HepG2 (cell line): ENCODE data around the gene BPIFB2. TPM values are rescaled to one million over a fixed set of nuclear protein-coding genes. Genes with fewer than 3 reads are reported as not detected.

Experiments
- ATAD3A ChIP-seq: sonication (generic); formaldehyde crosslinking; IDR thresholded peaks from 2 replicates; pipeline ENCODE4 v1.4.0; 2020; ENCODE audit warnings: missing genetic modification reagents
- ELF1 ChIP-seq: sonication (generic); formaldehyde crosslinking; IDR thresholded peaks from 2 replicates; pipeline ENCODE4 v1.4.0; 2020; ENCODE audit warnings: missing genetic modification reagents
- FOSL2 ChIP-seq: sonication (generic); formaldehyde crosslinking; IDR thresholded peaks from 2 replicates; pipeline ENCODE4 v1.4.0; 2020; ENCODE audit warnings: missing genetic modification reagents
- GATAD2A ChIP-seq: IDR thresholded peaks from 2 replicates; pipeline ENCODE4 v1.6.1; 2016
- HNRNPLL ChIP-seq: fragments of 200-400 bp; formaldehyde crosslinking; IDR thresholded peaks from 2 replicates; pipeline ENCODE4 v1.6.1; 2017; ENCODE audit warnings: mild to moderate bottlenecking, low read depth, low read length; ENCODE audit not compliant: poor library complexity, severe bottlenecking
- MBD4 ChIP-seq: IDR thresholded peaks from 2 replicates; pipeline ENCODE4 v1.6.1; 2012; ENCODE audit warnings: low read length, inconsistent platforms, borderline replicate concordance
- NCOA5 ChIP-seq: sonication (generic); formaldehyde crosslinking; IDR thresholded peaks from 2 replicates; pipeline ENCODE4 v1.4.0; 2020; ENCODE audit warnings: missing genetic modification reagents
- NFE2 ChIP-seq: sonication (generic); formaldehyde crosslinking; IDR thresholded peaks from 2 replicates; pipeline ENCODE4 v1.4.0; 2020; ENCODE audit warnings: missing genetic modification reagents
- NR2F1 ChIP-seq, 2 experiments: fragments of 450-650 bp in 1 of 2; formaldehyde crosslinking in 1 of 2; IDR thresholded peaks; 2 replicates each; pipeline versions ENCODE4 v1.5.0 to v1.6.1; 2016 to 2020; ENCODE audit warnings: mild to moderate bottlenecking in 1 of 2, missing compliant biosample characterization in 1 of 2, missing genetic modification reagents in 1 of 2, moderate library complexity in 1 of 2
- SAFB2 ChIP-seq: sonication (generic); formaldehyde crosslinking; IDR thresholded peaks from 2 replicates; pipeline ENCODE4 v1.5.1; 2020; ENCODE audit warnings: missing genetic modification reagents, low read depth, mild to moderate bottlenecking, borderline replicate concordance
- WIZ ChIP-seq: sonication (generic); formaldehyde crosslinking; IDR thresholded peaks from 2 replicates; pipeline ENCODE4 v1.5.1; 2020; ENCODE audit warnings: mild to moderate bottlenecking, missing genetic modification reagents
- ZNF761 ChIP-seq: sonication (generic); formaldehyde crosslinking; conservative IDR thresholded peaks from 2 replicates; pipeline ENCODE4 v1.4.0; 2020; ENCODE audit warnings: mild to moderate bottlenecking, missing genetic modification reagents
- polyA plus RNA-seq, 8 experiments: library from polyadenylated mRNA; depleted of rRNA in 3 of 8; stranded (reverse) in 7 of 8; unstranded in 1 of 8; fragments of >200 nt; fragmentation: Illumina TruSeq in 4 of 8; extraction: Trizol in 4 of 8; gene quantifications; 2 replicates each; pipeline versions ENCODE4 v1.2.1 to v1.2.3, GENCODE V29; 2011 to 2016; ENCODE audit warnings: low read depth in 4 of 8, missing spikeins in 1 of 8, mixed read lengths in 1 of 8; ENCODE audit not compliant: insufficient read depth in 1 of 8
- total RNA-seq, 5 experiments: library from RNA; depleted of rRNA; stranded (reverse); fragments of >200 nt; fragmentation: Illumina TruSeq; extraction: Trizol; gene quantifications; 2 replicates each; pipeline ENCODE4 v1.2.3, GENCODE V29; 2016; ENCODE audit warnings: low read depth in 1 of 5
- TF ChIP-seq, protein P1 (sequence below): sonication (generic); formaldehyde crosslinking; IDR thresholded peaks from 2 replicates; pipeline ENCODE4 v1.5.0; 2020; ENCODE audit warnings: mild to moderate bottlenecking, missing genetic modification reagents, borderline replicate concordance
- TF ChIP-seq, protein P2 (sequence below): IDR thresholded peaks from 2 replicates; pipeline ENCODE4 v1.6.1; 2016
- TF ChIP-seq, protein P3 (sequence below): sonication (generic); formaldehyde crosslinking; IDR thresholded peaks from 2 replicates; pipeline ENCODE4 v1.9.0; 2022; ENCODE audit warnings: missing genetic modification reagents, mild to moderate bottlenecking, borderline replicate concordance
- TF ChIP-seq, protein P4 (sequence below): IDR thresholded peaks from 2 replicates; pipeline ENCODE4 v1.6.1; 2016; ENCODE audit warnings: missing compliant biosample characterization, missing genetic modification reagents, borderline replicate concordance

Gene BPIFB2
- total and polyA plus RNA-seq, 2 of the 13 experiments (the other 11 are each of a cell fraction or from before 2014, with no cell fraction given) = 54.5 to 902 TPM

DNA sequence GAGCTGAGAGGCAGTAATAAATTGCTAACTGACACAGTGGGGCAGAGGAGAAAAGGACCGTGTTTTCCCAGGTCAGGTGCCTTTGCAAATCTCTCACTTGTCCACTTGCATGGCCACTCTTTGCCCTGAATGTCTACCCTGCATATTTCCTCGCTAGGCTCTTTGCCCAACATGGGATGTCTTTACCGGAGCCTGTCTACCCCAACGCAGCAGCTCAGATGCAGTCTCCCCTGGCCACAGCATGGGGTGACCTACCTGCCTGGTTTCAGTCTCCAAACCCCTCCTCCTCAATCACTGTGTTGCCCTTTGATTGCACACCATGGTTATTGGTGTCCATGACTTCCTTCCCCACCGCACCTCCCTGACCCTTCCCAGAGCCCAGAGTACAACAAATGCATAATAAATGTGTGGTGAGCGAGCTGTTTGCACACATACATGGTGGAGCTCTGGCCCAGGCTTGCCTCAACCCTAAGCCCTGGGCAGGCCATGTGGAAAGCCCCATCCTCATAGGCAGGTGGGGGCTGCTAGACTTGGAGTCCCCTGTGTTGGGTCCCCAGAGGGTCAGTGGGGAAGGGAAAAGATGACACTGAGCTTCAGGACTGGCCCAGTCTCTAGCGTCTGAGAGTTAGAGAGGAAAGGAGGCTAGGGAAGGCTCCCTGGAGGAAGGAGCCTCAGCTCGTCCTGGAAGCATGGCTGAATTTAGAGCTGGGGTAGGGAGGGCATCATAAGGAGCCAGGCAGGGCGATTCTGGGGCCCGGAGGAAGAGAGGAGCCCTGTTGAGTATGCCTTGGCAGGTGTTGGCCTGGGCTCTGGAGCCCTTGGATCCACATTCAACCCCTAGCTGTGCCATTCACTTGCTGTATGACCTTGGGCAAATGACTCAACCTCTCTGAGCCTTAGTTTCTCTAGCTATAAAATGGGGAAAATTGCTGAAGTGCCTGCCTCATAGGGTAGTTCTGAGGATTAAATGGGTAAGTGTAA is 19.6 kb downstream of the BPIFB2 start (continued):
- TF ChIP-seq, protein P1, sequence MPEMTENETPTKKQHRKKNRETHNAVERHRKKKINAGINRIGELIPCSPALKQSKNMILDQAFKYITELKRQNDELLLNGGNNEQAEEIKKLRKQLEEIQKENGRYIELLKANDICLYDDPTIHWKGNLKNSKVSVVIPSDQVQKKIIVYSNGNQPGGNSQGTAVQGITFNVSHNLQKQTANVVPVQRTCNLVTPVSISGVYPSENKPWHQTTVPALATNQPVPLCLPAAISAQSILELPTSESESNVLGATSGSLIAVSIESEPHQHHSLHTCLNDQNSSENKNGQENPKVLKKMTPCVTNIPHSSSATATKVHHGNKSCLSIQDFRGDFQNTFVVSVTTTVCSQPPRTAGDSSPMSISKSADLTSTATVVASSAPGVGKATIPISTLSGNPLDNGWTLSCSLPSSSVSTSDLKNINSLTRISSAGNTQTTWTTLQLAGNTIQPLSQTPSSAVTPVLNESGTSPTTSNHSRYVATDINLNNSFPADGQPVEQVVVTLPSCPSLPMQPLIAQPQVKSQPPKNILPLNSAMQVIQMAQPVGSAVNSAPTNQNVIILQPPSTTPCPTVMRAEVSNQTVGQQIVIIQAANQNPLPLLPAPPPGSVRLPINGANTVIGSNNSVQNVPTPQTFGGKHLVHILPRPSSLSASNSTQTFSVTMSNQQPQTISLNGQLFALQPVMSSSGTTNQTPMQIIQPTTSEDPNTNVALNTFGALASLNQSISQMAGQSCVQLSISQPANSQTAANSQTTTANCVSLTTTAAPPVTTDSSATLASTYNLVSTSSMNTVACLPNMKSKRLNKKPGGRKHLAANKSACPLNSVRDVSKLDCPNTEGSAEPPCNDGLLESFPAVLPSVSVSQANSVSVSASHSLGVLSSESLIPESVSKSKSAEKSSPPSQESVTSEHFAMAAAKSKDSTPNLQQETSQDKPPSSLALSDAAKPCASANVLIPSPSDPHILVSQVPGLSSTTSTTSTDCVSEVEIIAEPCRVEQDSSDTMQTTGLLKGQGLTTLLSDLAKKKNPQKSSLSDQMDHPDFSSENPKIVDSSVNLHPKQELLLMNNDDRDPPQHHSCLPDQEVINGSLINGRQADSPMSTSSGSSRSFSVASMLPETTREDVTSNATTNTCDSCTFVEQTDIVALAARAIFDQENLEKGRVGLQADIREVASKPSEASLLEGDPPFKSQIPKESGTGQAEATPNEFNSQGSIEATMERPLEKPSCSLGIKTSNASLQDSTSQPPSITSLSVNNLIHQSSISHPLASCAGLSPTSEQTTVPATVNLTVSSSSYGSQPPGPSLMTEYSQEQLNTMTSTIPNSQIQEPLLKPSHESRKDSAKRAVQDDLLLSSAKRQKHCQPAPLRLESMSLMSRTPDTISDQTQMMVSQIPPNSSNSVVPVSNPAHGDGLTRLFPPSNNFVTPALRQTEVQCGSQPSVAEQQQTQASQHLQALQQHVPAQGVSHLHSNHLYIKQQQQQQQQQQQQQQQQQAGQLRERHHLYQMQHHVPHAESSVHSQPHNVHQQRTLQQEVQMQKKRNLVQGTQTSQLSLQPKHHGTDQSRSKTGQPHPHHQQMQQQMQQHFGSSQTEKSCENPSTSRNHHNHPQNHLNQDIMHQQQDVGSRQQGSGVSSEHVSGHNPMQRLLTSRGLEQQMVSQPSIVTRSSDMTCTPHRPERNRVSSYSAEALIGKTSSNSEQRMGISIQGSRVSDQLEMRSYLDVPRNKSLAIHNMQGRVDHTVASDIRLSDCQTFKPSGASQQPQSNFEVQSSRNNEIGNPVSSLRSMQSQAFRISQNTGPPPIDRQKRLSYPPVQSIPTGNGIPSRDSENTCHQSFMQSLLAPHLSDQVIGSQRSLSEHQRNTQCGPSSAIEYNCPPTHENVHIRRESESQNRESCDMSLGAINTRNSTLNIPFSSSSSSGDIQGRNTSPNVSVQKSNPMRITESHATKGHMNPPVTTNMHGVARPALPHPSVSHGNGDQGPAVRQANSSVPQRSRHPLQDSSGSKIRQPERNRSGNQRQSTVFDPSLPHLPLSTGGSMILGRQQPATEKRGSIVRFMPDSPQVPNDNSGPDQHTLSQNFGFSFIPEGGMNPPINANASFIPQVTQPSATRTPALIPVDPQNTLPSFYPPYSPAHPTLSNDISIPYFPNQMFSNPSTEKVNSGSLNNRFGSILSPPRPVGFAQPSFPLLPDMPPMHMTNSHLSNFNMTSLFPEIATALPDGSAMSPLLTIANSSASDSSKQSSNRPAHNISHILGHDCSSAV (CRISPR knock-in tag) = no peak
- TF ChIP-seq MBD4 (no peak; the same call in 1 of the 2 replicates), NFE2 (CRISPR knock-in tag) (no peak), ZNF761 (CRISPR knock-in tag) (no peak), ELF1 (no peak), SAFB2 (no peak), NR2F1 (CRISPR knock-in tag; IDR thresholded peaks at IDR 0.05) (no peak), GATAD2A (no peak), HNRNPLL (peak; percentile 11), ATAD3A (CRISPR knock-in tag) (no peak), NCOA5 (CRISPR knock-in tag) (no peak), FOSL2 (CRISPR knock-in tag) (no peak), WIZ (no peak)
- TF ChIP-seq, protein P2, sequence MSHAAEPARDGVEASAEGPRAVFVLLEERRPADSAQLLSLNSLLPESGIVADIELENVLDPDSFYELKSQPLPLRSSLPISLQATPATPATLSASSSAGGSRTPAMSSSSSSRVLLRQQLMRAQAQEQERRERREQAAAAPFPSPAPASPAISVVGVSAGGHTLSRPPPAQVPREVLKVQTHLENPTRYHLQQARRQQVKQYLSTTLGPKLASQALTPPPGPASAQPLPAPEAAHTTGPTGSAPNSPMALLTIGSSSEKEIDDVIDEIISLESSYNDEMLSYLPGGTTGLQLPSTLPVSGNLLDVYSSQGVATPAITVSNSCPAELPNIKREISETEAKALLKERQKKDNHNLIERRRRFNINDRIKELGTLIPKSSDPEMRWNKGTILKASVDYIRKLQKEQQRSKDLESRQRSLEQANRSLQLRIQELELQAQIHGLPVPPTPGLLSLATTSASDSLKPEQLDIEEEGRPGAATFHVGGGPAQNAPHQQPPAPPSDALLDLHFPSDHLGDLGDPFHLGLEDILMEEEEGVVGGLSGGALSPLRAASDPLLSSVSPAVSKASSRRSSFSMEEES (CRISPR knock-in tag) = no peak
- TF ChIP-seq, protein P3, sequence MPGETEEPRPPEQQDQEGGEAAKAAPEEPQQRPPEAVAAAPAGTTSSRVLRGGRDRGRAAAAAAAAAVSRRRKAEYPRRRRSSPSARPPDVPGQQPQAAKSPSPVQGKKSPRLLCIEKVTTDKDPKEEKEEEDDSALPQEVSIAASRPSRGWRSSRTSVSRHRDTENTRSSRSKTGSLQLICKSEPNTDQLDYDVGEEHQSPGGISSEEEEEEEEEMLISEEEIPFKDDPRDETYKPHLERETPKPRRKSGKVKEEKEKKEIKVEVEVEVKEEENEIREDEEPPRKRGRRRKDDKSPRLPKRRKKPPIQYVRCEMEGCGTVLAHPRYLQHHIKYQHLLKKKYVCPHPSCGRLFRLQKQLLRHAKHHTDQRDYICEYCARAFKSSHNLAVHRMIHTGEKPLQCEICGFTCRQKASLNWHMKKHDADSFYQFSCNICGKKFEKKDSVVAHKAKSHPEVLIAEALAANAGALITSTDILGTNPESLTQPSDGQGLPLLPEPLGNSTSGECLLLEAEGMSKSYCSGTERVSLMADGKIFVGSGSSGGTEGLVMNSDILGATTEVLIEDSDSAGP (CRISPR knock-in tag) = peak; percentile 41; the same call in 1 of the 2 replicates
- TF ChIP-seq, protein P4, sequence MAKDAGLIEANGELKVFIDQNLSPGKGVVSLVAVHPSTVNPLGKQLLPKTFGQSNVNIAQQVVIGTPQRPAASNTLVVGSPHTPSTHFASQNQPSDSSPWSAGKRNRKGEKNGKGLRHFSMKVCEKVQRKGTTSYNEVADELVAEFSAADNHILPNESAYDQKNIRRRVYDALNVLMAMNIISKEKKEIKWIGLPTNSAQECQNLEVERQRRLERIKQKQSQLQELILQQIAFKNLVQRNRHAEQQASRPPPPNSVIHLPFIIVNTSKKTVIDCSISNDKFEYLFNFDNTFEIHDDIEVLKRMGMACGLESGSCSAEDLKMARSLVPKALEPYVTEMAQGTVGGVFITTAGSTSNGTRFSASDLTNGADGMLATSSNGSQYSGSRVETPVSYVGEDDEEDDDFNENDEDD = no peak
